ENCODE data around the gene MECP2. TPM values are rescaled to one million over a fixed set of nuclear protein-coding genes. Genes with fewer than 3 reads are reported as not detected.

Gene MECP2
- total and polyA plus RNA-seq, 12 donors, result 16.9 to 67.7 (median 53.2) TPM

- peaks cover 0 to 20% of the 10 kb centered on the region in 2 donors for H3K4me1 ChIP-seq (replicated peaks in 1 of 2)
- peaks cover 4% of the 10 kb centered on the region for H3K27me3 ChIP-seq
- 1 to 55% (median 13%) methylated on average over 11 to 67 of the region's 99 CpGs for WGBS, 4 donors
- peak in 6 of 7 donors; percentile 51 to 68 (median 58) for DNase-seq
- peak; percentile 18 to 47 for TF ChIP-seq POLR2A (IDR thresholded peaks at IDR 0.05)
- TF ChIP-seq CTCF (IDR thresholded peaks at IDR 0.05), result no peak
- intact Hi-C loops (cut with DNase I), result no loop called here
- H3K36me3 ChIP-seq (replicated peaks in 1 of 2), result peaks cover 0 to 21% of the 10 kb centered on the region in 2 donors
- peak within 1 kb of the TSS; percentile 39 to 97 (median 90) for H3K27ac ChIP-seq
- H3K4me3 ChIP-seq, result peak within 1 kb of the TSS in 3 of 4 donors; percentile 14 to 63 (median 28)
- H3K9me3 ChIP-seq (replicated peaks in 1 of 3), result no peaks in the 10 kb centered on the region
These were observed 77.6 kb downstream of the MECP2 start, which contains the start of gene IRAK1 for GRCh38 chrX:154019633-154020528. Gene IRAK1, minus strand, starts transcription at chrX:154019902. Its CDS starts 90 bp downstream, at chrX:154019812.

GRCh38 chrX:154019061-154019621, 78.4 kb downstream of the MECP2 start:
- Histone ChIP-seq H3K9me3 (replicated peaks in 1 of 3) (no peaks in the 10 kb centered on the region), H3K4me1 (replicated peaks in 1 of 2) (peaks cover 0 to 20% of the 10 kb centered on the region in 2 donors), H3K27ac (peak overlapping the region in 4 of 5 donors; percentile 48 to 97 (median 72)), H3K27me3 (peaks cover 4% of the 10 kb centered on the region), H3K4me3 (peak overlapping the region in 3 of 4 donors; percentile 5 to 63 (median 14)), H3K36me3 (replicated peaks in 1 of 2) (peaks cover 0 to 21% of the 10 kb centered on the region in 2 donors)
- 0 to 39% (median 36%) methylated on average over 21 to 42 of the region's 45 CpGs; no CpG with 5 or more reads in 1 of the 4 donors for WGBS, 4 donors
- peak in 1 of 7 donors; percentile 48 for DNase-seq
- intact Hi-C loops (cut with DNase I), result no loop called here
- TF ChIP-seq POLR2A (IDR thresholded peaks at IDR 0.05), result no peak
- TF ChIP-seq CTCF (IDR thresholded peaks at IDR 0.05), result no peak

- H3K27me3 ChIP-seq, result peaks cover 4% of the 10 kb centered on the region
- DNase-seq, result no peak
- peaks cover 0 to 21% of the 10 kb centered on the region in 2 donors for H3K36me3 ChIP-seq (replicated peaks in 1 of 2)
- no peaks in the 10 kb centered on the region for H3K9me3 ChIP-seq (replicated peaks in 1 of 3)
- peaks cover 0 to 20% of the 10 kb centered on the region in 2 donors for H3K4me1 ChIP-seq (replicated peaks in 1 of 2)
- WGBS, 4 donors, result 27 to 76% (median 71%) methylated on average over 3 to 15 of the region's 15 CpGs
- H3K4me3 ChIP-seq, result peak overlapping the region in 1 of 4 donors; percentile 63
- TF ChIP-seq POLR2A (IDR thresholded peaks at IDR 0.05), result no peak
- no peak for TF ChIP-seq CTCF (IDR thresholded peaks at IDR 0.05)
- peak overlapping the region in 3 of 5 donors; percentile 62 to 97 (median 82) for H3K27ac ChIP-seq
- intact Hi-C loops (cut with DNase I), result no loop called here
These were observed 78.9 kb downstream of the MECP2 start for GRCh38 chrX:154018518-154019060.
